K562 treated with DMSO at 1 percent for 24 hours (cell line): Measurements from ENCODE around the gene TSPO. TPM values are rescaled to one million over a fixed set of nuclear protein-coding genes. Genes with fewer than 3 reads are reported as not detected.

Experiments
- total RNA-seq: library from RNA; unstranded; fragments of 300-600 nt; gene quantifications from 2 replicates; pipeline ENCODE4 v1.2.3, GENCODE V29; 2022; ENCODE audit warnings: low read depth; ENCODE audit not compliant: insufficient read depth

Gene TSPO
- total RNA-seq, result 104 and 123 TPM in 2 replicates

GRCh38 chr22:43151251-43152002 is at the start of gene TSPO:
Gene TSPO, plus strand, starts transcription at chr22:43151559. Its CDS starts 7,680 bp downstream, at chr22:43159239.

GRCh38 chr22:43110444-43110926 is 40.9 kb upstream of the TSPO start, which contains the start of gene BIK:
Gene BIK, plus strand, starts transcription at chr22:43110750. Its CDS starts 13,273 bp downstream, at chr22:43124023.

GRCh38 chr22:43142880-43143562 is 8.3 kb upstream of the TSPO start, which contains the start of gene MCAT:
Gene MCAT, minus strand, starts transcription at chr22:43143398. Its CDS starts 50 bp downstream, at chr22:43143348.

GRCh38 chr22:43186272-43187170 is 35.2 kb downstream of the TSPO start, which contains the start of gene TTLL12:
Gene TTLL12, minus strand, starts transcription at chr22:43187134. Its CDS starts 65 bp downstream, at chr22:43187069.

Other genes with a start within 250 kb of the TSPO start
- 61.1 and 64.9 TPM in 2 replicates for gene PACSIN2, start 136.4 kb upstream of the TSPO start, total RNA-seq
- gene TTLL1, start 62.2 kb upstream of the TSPO start, total RNA-seq, result 2.5 and 2.7 TPM in 2 replicates
- 1.3 TPM in 1 of 2 replicates, not detected in the other for gene BIK, start 40.8 kb upstream of the TSPO start, total RNA-seq
- gene MCAT, start 8.2 kb upstream of the TSPO start, total RNA-seq, result 20.0 and 25.5 TPM in 2 replicates
- gene TTLL12, start 35.6 kb downstream of the TSPO start, total RNA-seq, result 90.8 and 98.2 TPM in 2 replicates
- gene SCUBE1, start 191.8 kb downstream of the TSPO start, total RNA-seq, result 0.02 TPM in 1 of 2 replicates, not detected in the other